CD14-positive monocyte (primary cell): ENCODE results near the gene ROBO1. TPM values are rescaled to one million over a fixed set of nuclear protein-coding genes. Genes with fewer than 3 reads are reported as not detected.

Source experiments
- DNase-seq, 3 donors: peaks; one replicate each; pipeline ENCODE4 v3.0.0-alpha.2; 2011 to 2022
- H2AFZ ChIP-seq: 2 replicates; pipeline ENCODE4 v1.6.0; 2012; ENCODE audit warnings: mild to moderate bottlenecking, low read depth, low read length, inconsistent platforms; ENCODE audit not compliant: insufficient read depth, poor library complexity, severe bottlenecking
- H3K27ac ChIP-seq, 2 donors: 1 replicate in 1 of 2; 2 replicates in 1 of 2; pipeline ENCODE4 v1.5.1; 2012 to 2013; ENCODE audit warnings: low read length in 2 of 2, control low read depth in 1 of 2, inconsistent platforms in 1 of 2, low read depth in 1 of 2, mild to moderate bottlenecking in 1 of 2
- H3K27me3 ChIP-seq, 2 donors: one replicate each; pipeline versions ENCODE4 v1.6.0 to v1.6.1; 2011 to 2013; ENCODE audit warnings: low read length in 2 of 2; ENCODE audit not compliant: control insufficient read depth in 2 of 2, insufficient read depth in 2 of 2
- H3K36me3 ChIP-seq, 2 donors: replicated peaks in 1 of 2; 1 replicate in 1 of 2; 2 replicates in 1 of 2; pipeline versions ENCODE4 v1.5.1 to v1.6.1; 2012 to 2013; ENCODE audit warnings: low read length in 2 of 2, control low read depth in 1 of 2, inconsistent platforms in 1 of 2, mild to moderate bottlenecking in 1 of 2; ENCODE audit not compliant: insufficient read depth in 2 of 2, control insufficient read depth in 1 of 2
- H3K4me1 ChIP-seq, 2 donors: 1 replicate in 1 of 2; 2 replicates in 1 of 2; pipeline versions ENCODE4 v1.5.1 to v1.6.1; 2012 to 2013; ENCODE audit warnings: low read length in 2 of 2, control low read depth in 1 of 2, inconsistent platforms in 1 of 2, mild to moderate bottlenecking in 1 of 2, moderate library complexity in 1 of 2; ENCODE audit not compliant: insufficient read depth in 2 of 2, control insufficient read depth in 1 of 2
- H3K4me2 ChIP-seq: replicated peaks from 2 replicates; pipeline ENCODE3; 2012; ENCODE audit warnings: low read length, moderate library complexity, mild to moderate bottlenecking; ENCODE audit not compliant: poor library complexity, severe bottlenecking; ENCODE audit errors: extremely low read depth
- H3K4me3 ChIP-seq, 3 experiments: fragments of 200-600 bp in 1 of 3; sonication (generic) in 1 of 3; replicated peaks in 1 of 3; 1 replicate in 2 of 3; 2 replicates in 1 of 3; pipeline ENCODE4 v1.5.1; 2011 to 2013; ENCODE audit warnings: low read length in 3 of 3, mild to moderate bottlenecking in 3 of 3, control low read depth in 2 of 3, low read depth in 2 of 3, inconsistent platforms in 1 of 3, moderate library complexity in 1 of 3
- H3K79me2 ChIP-seq: 2 replicates; pipeline ENCODE4 v1.6.0; 2012; ENCODE audit warnings: mild to moderate bottlenecking, control low read depth, inconsistent platforms, low read length, moderate library complexity; ENCODE audit not compliant: insufficient read depth
- H3K9ac ChIP-seq: 2 replicates; pipeline ENCODE4 v1.6.0; 2017; ENCODE audit warnings: low read length, mild to moderate bottlenecking; ENCODE audit not compliant: insufficient read depth, poor library complexity, severe bottlenecking
- H3K9me3 ChIP-seq, 2 donors: replicated peaks in 1 of 2; 1 replicate in 1 of 2; 2 replicates in 1 of 2; pipeline versions ENCODE4 v1.5.1 to v1.6.1; 2012 to 2013; ENCODE audit warnings: low read length in 2 of 2, control low read depth in 1 of 2; ENCODE audit not compliant: control insufficient read depth in 1 of 2, insufficient read depth in 1 of 2
- H4K20me1 ChIP-seq: 2 replicates; pipeline ENCODE4 v1.6.0; 2012; ENCODE audit warnings: mild to moderate bottlenecking, low read length, control low read depth, moderate library complexity; ENCODE audit not compliant: insufficient read depth
- H3K27ac Mint-ChIP-seq, 7 donors: one replicate each; pipeline ENCODE4 v1.8.0; 2020; ENCODE audit warnings: mild to moderate bottlenecking in 7 of 7, mixed read lengths in 7 of 7, moderate library complexity in 6 of 7, inconsistent platforms in 2 of 7
- H3K27me3 Mint-ChIP-seq, 3 donors: one replicate each; pipeline ENCODE4 v1.8.0; 2021 to 2022; ENCODE audit warnings: low read depth in 3 of 3, mild to moderate bottlenecking in 3 of 3, mixed read lengths in 3 of 3, moderate library complexity in 3 of 3, inconsistent platforms in 1 of 3
- H3K36me3 Mint-ChIP-seq, 2 donors: one replicate each; pipeline ENCODE4 v1.8.0; 2020; ENCODE audit warnings: mixed read lengths in 2 of 2, inconsistent platforms in 1 of 2, mild to moderate bottlenecking in 1 of 2
- H3K4me1 Mint-ChIP-seq: one replicate; pipeline ENCODE4 v1.8.0; 2020; ENCODE audit warnings: mild to moderate bottlenecking, mixed read lengths
- H3K4me3 Mint-ChIP-seq, 2 donors: one replicate each; pipeline ENCODE4 v1.8.0; 2020; ENCODE audit warnings: mild to moderate bottlenecking in 2 of 2, mixed read lengths in 2 of 2, moderate library complexity in 1 of 2
- H3K9me3 Mint-ChIP-seq, 7 donors: one replicate each; pipeline ENCODE4 v1.8.0; 2020 to 2022; ENCODE audit warnings: mixed read lengths in 7 of 7, mild to moderate bottlenecking in 6 of 7, moderate library complexity in 6 of 7, inconsistent platforms in 2 of 7
- CTCF ChIP-seq: fragments of 200-600 bp; IDR thresholded peaks from one replicate; pipeline ENCODE4 v1.8.0; 2022; ENCODE audit warnings: antibody characterized with exemption, mild to moderate bottlenecking
- WGBS: methylation state at CpG from one replicate; pipeline ENCODE4 v1.1.5; 2013; ENCODE audit warnings: missing lambda C conversion rate; ENCODE audit not compliant: insufficient coverage; 5-methylcytosine and 5-hydroxymethylcytosine counted together
- intact Hi-C, 2 donors: fragments of 100-400 bp; cut with micrococcal nuclease; formaldehyde crosslinking; loops; one replicate each; pipeline versions ENCODE4 v1.15.0 to v1.15.1; 2023
- polyA plus RNA-seq, 3 donors: library from polyadenylated mRNA; depleted of rRNA in 1 of 3; unstranded in 2 of 3; stranded (reverse) in 1 of 3; fragments of 300-500 nt in 2 of 3; fragments of >200 nt in 1 of 3; fragmentation: Illumina TruSeq in 2 of 3; gene quantifications; 1 replicate in 2 of 3; 2 replicates in 1 of 3; pipeline ENCODE4 v1.2.3, GENCODE V29; 2012 to 2021

The ROBO1 gene
- polyA plus RNA-seq, 3 donors, result 0.09 to 0.10 TPM; not detected in 1

- Mint-ChIP-seq H3K9me3 (peaks cover 0 to 5% (median under 1%) of the 10 kb centered on the region in 7 donors), H3K4me1 (no peaks in the 10 kb centered on the region), H3K36me3 (no peaks in the 10 kb centered on the region), H3K4me3 (no peak overlapping the region), H3K27me3 (peaks cover 0 to 2% (median 0%) of the 10 kb centered on the region in 3 donors), H3K27ac (no peak overlapping the region)
- Histone ChIP-seq H4K20me1 (no peaks in the 10 kb centered on the region), H2AFZ (no peak overlapping the region), H3K36me3 (no peaks in the 10 kb centered on the region), H3K27ac (no peak overlapping the region), H3K9ac (no peak overlapping the region), H3K4me1 (no peaks in the 10 kb centered on the region), H3K27me3 (no peaks in the 10 kb centered on the region), H3K4me2 (no peak overlapping the region), H3K4me3 (no peak overlapping the region), H3K9me3 (peaks cover 0 to 6% of the 10 kb centered on the region in 2 donors), H3K79me2 (no peaks in the 10 kb centered on the region)
- intact Hi-C loops, result no loop called here
- DNase-seq, result no peak
- WGBS, result no CpG with 5 or more reads among the region's 1 CpG
- TF ChIP-seq CTCF, result no peak
These were observed 975.6 kb downstream of the ROBO1 start for GRCh38 chr3:78792212-78792611.

- intact Hi-C loops, result no loop called here
- Histone ChIP-seq H2AFZ (no peak overlapping the region), H3K79me2 (no peaks in the 10 kb centered on the region), H3K4me2 (no peak overlapping the region), H3K27me3 (no peaks in the 10 kb centered on the region), H3K4me1 (no peaks in the 10 kb centered on the region), H4K20me1 (no peaks in the 10 kb centered on the region), H3K9me3 (peaks cover 0 to 6% of the 10 kb centered on the region in 2 donors), H3K27ac (no peak overlapping the region), H3K4me3 (no peak overlapping the region), H3K9ac (no peak overlapping the region), H3K36me3 (no peaks in the 10 kb centered on the region)
- Mint-ChIP-seq H3K27me3 (peaks cover 0 to 2% (median 0%) of the 10 kb centered on the region in 3 donors), H3K4me3 (no peak overlapping the region), H3K9me3 (peaks cover 0 to 5% (median 0%) of the 10 kb centered on the region in 7 donors), H3K36me3 (no peaks in the 10 kb centered on the region), H3K4me1 (no peaks in the 10 kb centered on the region), H3K27ac (no peak overlapping the region)
- 73% methylated on average over 3 of the region's 3 CpGs for WGBS
- DNase-seq, result no peak
- TF ChIP-seq CTCF, result no peak
These were observed 976.0 kb downstream of the ROBO1 start for GRCh38 chr3:78791753-78792152.
